ENCODE results near the gene ROR2.

ROR2 gene

DNA sequence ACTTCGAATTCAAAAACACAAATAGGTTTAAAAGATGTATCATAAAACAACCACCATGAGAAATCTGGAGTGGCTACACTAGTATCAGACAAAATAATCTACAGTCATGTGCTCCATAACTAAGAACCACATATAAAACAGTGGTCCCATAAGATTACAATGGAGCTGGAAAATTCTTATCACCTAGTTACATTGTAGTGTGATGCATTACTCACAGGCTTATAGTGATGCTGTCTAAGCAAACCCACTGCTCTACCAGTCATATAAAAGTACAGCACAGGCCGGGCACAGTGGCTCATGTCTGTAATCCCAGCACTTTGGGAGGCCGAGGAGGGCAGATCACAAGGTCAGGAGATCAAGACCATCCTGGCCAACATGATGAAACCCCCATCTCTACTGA, 160.1 kb downstream of the ROR2 start:
- DNase-seq, result no peak

- DNase-seq, result no peak
Measured at GRCh38 chr9:91787931-91788330, 162.1 kb downstream of the ROR2 start.

DNA sequence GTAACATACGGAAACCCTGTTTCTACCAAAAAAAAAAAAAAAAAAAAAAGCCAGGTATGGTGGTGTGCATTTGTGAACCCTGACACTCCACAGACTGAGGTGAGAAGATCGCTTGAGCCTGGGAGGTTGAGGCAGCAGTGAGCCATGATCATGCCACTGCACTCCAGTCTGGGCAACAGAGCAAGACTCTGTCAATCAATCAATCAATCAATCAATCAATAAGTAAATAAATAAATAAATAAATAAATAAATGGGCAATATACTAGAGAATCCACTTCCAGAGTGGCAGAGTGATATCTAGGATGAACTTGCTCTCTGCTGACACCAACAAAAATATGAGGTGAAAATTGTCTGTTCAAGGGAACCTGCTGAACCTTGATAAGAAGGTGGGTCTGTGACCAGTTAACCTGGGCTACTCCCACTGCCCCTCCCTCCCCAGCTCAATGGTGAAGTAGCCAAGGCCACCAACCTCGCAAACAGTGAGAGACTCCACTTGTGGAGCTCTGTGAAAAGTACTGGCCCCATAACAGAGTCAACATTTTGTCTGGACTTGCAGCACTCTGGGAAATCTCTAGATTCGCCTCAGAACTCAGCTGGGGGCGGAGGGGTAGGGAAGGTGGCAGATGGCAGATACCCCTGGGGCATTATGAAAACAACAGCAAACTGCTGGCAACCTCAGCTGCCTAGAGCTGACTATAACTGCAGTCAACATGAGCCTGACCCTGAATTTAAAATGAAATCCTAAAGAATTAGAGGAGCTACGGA, 163.7 kb downstream of the ROR2 start:
- no peak for DNase-seq

- DNase-seq, result no peak
Measured at GRCh38 chr9:91785447-91785842, 164.6 kb downstream of the ROR2 start.

DNA sequence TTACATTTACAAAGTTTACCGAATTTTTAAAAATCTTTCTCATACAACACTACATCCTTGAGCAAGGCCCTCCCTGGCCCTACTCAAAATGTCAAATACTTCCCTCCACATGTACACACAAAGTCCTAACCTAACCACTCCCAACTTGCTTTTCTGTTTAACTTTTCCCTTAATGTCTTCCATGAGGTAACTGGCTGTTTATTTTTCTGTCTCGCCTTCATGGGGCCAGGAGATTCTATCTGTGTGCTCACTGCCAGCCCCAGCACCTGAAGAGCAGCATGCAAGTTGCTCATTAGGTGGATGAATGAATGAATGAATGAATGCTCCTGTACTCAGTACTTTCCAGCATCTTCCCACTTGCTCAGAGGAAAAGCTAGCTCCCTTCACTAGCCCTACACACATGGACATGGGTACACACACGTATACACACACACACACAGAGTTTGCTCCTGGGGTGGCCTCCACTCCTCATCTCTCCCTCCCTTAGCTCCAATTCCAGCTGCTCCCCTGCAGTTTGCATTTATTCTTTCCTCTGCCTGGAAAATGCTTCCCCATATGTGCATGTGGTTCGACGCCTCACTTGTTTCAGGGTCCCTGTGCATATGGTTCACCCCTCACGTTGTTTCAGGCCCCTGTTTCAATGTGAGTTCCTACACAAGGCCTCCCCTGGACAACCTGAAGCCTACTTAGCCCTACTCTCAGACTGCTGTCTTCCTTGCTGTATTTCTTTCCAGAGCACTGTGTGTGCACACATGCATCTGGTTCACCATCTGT, 165.2 kb downstream of the ROR2 start:
- DNase-seq, result no peak

GRCh38 chr9:91783876-91784672, 166.0 kb downstream of the ROR2 start:
- no peak for DNase-seq

DNA sequence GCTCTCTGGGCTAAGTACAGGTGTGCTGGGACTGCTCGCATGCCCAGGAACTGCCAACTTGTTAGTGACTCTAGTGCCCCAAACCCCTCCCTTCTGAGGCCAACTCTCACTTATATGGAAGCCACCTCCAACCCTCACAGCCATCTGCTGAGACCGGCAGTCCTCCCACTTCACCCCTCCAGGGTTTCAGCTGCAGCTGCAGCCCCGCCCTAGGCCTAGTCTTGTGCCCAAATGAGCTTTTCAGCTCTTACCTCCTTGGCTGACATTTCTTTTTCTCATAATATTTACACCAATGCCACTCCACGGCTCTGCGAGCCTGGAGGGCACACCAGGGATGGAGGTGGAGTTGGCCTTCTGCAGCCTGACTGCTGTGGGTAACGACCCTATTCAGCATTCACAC, 166.6 kb downstream of the ROR2 start:
- DNase-seq, result no peak

DNA sequence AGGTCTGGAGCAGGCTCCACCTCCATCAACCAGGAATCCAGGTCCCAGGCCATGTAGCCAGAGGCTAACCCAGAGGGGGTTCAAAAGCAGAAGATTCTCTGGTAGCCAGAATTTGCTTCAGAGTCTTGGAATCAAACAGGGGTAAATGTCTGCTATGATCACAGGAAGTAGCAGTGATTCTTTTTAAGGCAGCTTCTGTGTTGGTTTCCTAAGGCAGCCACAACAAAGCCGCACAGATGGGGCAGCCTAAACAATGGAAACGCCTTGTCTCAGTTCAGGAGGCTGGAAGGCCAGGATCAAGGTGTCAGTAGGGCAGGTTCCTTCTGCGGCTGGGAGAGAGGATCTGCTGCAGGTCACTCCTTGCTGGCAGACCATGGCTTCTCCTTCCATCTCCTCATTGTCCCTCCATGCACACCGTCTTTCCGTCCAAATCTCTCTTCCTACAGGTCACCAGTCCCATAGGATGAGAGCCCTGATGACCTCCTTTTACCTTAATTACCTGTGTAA, 167.3 kb downstream of the ROR2 start:
- no peak for DNase-seq

DNA sequence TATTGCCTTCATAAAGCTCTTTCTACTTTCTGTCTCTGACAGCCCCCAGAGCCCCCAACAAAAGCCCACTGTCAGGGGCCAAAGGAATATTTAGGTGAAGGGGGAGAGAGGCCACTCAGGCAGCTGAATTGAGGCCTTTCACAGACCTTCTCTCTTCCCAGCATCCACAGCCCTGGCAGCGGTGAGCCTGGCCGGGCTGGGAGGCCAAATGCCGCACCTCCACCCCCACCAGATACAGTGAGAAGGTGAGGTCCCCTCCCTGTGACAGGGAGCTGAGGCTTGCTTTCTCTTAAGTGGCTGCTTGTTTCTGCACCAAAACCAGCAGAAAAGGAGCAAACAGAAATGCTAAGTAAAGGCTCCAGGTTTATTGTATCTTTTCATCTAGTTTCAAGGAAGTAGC, 168.1 kb downstream of the ROR2 start:
- no peak for DNase-seq

- DNase-seq, result no peak
Measured at GRCh38 chr9:91781116-91781515, 168.9 kb downstream of the ROR2 start.

DNA sequence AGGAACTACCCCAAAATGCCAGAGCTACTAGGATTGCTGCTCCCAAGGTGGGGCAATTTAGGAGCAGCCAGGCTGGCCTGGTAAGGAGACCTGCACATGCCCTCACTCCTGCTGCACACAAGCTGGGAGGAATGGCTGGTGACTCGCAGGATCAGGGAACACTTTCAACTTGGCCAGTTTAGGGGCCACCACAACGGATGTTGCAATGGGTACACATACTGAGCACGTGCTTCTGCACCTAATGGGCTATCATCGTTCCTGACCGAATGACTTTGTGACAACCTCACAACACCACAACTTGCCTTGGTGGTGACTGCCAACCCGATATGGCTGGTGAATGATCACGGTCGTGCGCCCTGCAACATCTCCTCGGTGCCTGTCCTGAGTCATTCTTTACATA, 172.0 kb downstream of the ROR2 start:
- no peak for DNase-seq

- peak; percentile 10 to 17 for DNase-seq
Measured at GRCh38 chr9:91777292-91777830, 172.7 kb downstream of the ROR2 start.

DNA sequence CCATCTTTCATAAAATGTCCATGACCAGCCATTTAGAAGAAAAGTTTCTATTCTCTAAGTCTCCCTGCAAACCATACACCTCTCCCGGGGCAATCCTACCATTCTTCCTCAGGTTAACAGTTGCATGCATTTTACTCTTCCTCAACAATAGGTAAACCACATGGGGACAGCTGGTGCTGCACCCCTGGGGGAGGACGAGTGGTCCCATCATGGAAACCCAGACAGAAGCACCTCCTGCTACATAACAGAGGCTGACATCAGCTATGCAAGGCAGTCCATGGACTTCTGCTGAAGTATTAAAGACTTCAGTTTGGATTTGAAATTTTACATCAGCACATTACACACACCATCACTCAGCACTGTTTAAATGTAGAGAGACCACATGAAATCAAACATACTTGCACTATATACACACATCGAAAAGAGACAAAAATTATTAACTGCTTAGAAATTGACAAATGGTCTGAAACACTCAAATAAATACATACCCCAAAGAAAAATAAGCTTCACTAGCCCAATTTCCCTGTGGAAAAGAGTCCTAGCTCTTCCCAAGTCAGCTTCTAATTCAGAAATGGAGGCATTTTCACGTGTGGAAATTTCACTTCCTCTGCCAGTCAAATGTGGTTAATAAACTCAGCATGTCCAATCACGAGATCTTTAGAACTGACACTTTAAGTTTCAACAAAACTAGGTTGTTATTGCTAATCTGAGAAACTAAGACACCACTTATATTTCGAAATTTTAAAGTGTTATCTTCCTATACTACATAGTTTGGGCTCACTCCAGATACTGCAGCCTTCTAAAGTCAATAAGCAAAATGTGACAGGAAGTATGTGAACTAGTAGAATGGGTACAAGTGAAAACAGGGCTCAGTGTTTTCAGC, 173.4 kb downstream of the ROR2 start:
- peak; percentile 4 to 49 for DNase-seq

DNA sequence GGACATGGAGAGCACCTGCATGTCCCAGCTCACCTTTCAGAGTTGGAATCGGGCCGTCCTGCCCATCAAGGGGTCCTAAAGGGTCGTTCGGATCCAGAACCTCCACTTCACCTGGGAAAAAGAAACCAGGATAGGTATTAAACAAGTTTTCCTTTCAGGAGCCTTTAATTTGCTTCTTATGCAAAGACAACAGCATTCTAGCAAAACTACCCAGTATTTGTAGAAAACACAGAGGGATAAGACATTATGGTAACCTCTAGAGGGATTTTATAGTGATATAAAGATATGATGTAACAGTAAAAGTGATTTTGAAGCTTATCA, 174.4 kb downstream of the ROR2 start:
- DNase-seq, result no peak

GRCh38 chr9:91775011-91775707, 174.9 kb downstream of the ROR2 start:
- DNase-seq, result peak in 1 of 2 donors; percentile 48

GRCh38 chr9:91773156-91773555, 176.9 kb downstream of the ROR2 start:
- no peak for DNase-seq

GRCh38 chr9:91771864-91772263, 178.2 kb downstream of the ROR2 start:
- DNase-seq, result no peak

DNA sequence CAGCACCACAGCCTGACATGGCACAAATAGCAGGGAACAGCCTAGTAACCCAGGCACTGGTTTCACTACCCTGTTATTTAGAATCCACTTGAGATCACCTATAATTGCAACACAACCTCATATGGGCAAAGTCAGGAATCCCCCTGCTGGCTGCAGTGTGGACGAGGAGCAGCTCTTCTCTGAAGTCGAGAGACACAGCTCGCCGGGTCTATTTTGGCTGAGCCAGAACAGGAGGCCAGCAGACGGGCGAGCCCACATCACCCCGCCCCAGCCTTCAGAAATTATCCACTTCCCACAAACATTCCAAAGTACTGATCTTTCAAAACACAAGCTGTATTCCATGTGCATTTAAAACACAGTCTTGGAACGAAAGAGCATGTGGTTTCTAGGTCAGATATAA, 179.0 kb downstream of the ROR2 start:
- DNase-seq, result peak; percentile 15

- no peak for DNase-seq
Measured at GRCh38 chr9:91770229-91770628, 179.8 kb downstream of the ROR2 start.

DNA sequence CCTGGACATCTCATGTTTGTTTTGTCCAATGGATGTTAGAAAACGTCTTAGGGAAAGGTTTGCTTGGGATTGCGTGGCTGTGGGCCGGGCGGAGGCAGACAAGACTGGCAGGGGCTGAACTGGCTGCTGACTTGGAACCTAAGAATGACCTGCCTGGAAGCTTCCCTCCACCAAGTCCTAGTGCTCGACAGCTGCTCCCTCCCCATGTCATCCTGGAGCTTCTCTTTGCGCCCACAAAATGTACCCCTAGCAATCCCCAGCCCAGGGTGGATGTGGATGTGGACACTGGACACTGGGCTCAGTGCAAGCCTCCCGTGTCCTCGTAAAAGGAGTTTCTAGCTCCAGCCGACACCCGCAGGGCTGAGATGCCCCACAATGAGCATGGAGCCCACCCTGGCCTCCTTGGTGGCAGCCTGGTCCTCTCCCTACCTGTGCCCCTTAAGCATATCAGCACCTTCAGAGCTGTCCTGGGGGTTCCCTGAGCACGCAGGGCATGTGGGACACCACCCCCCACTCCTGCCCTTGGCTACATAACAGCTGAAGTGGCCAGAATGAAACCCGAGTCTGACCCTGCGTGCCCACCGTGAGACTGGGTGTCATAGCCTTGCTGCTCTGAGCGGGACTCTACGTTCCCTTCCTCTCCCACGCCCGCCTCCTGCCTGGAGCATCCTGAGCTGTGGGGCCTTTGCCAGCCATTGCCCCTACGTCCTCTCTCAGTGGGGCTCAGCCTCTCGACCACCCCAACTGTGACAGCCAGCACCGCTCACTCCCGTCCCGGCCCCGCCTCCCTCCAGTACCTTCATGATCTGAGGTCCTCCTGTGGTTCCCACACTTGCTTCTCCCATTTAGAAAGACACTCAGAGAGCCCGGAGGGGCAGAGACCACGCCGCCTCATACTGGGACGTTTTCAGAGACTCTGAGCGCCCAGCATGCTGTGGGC, 180.8 kb downstream of the ROR2 start:
- no peak for DNase-seq
